ENCODE measurements around the gene FRMD3. TPM values are rescaled to one million over a fixed set of nuclear protein-coding genes. Genes with fewer than 3 reads are reported as not detected.

Gene FRMD3
- total and polyA plus RNA-seq, 7 donors, result 8.5 to 182 (median 38.7) TPM

GRCh38 chr9:83410701-83411100 lies 127.5 kb downstream of the FRMD3 start:
- ATAC-seq, result no peak
- intact Hi-C loops (cut with DNase I), result no loop called here
- no peak overlapping the region for H3K27ac ChIP-seq
- H3K9me3 ChIP-seq, result no peaks in the 10 kb centered on the region
- H3K27me3 ChIP-seq (ENCODE audit: insufficient read depth in 3 of 3, low read length in 2 of 3), result no peaks in the 10 kb centered on the region
- 93 to 97% (median 95%) methylated on average over 5 of the region's 5 CpGs for WGBS, 3 donors
- no peaks in the 10 kb centered on the region for H3K36me3 ChIP-seq (ENCODE audit: insufficient read depth in 1 of 2, low read depth in 1 of 2)
- no peak for TF ChIP-seq CTCF (IDR thresholded peaks at IDR 0.05)
- H3K4me1 ChIP-seq, result no peaks in the 10 kb centered on the region
- no peak for DNase-seq
- H3K4me3 ChIP-seq, result no peak overlapping the region

GRCh38 chr9:83406921-83407320 lies 131.3 kb downstream of the FRMD3 start:
- Histone ChIP-seq H3K9me3 (no peaks in the 10 kb centered on the region), H3K27me3 (ENCODE audit: insufficient read depth in 3 of 3, low read length in 2 of 3) (no peaks in the 10 kb centered on the region), H3K36me3 (ENCODE audit: insufficient read depth in 1 of 2, low read depth in 1 of 2) (no peaks in the 10 kb centered on the region), H3K4me1 (no peaks in the 10 kb centered on the region), H3K27ac (no peak overlapping the region), H3K4me3 (no peak overlapping the region)
- TF ChIP-seq CTCF (IDR thresholded peaks at IDR 0.05), result no peak
- intact Hi-C loops (cut with DNase I), result no loop called here
- 76 to 90% (median 90%) methylated on average over 3 of the region's 3 CpGs for WGBS, 3 donors
- ATAC-seq, result no peak
- no peak for DNase-seq

GRCh38 chr9:83405759-83406158 lies 132.4 kb downstream of the FRMD3 start:
- Histone ChIP-seq H3K27ac (no peak overlapping the region), H3K4me3 (no peak overlapping the region), H3K9me3 (no peaks in the 10 kb centered on the region), H3K4me1 (no peaks in the 10 kb centered on the region), H3K36me3 (ENCODE audit: insufficient read depth in 1 of 2, low read depth in 1 of 2) (no peaks in the 10 kb centered on the region), H3K27me3 (ENCODE audit: insufficient read depth in 3 of 3, low read length in 2 of 3) (no peaks in the 10 kb centered on the region)
- intact Hi-C loops (cut with DNase I), result no loop called here
- no peak for DNase-seq
- 63 to 70% (median 65%) methylated on average over 4 of the region's 4 CpGs for WGBS, 3 donors
- TF ChIP-seq CTCF (IDR thresholded peaks at IDR 0.05), result no peak
- no peak for ATAC-seq

GRCh38 chr9:83403527-83404238 lies 134.5 kb downstream of the FRMD3 start:
- Histone ChIP-seq H3K27ac (no peak overlapping the region), H3K36me3 (ENCODE audit: insufficient read depth in 1 of 2, low read depth in 1 of 2) (no peaks in the 10 kb centered on the region), H3K4me3 (no peak overlapping the region), H3K4me1 (no peaks in the 10 kb centered on the region), H3K27me3 (ENCODE audit: insufficient read depth in 3 of 3, low read length in 2 of 3) (no peaks in the 10 kb centered on the region), H3K9me3 (no peaks in the 10 kb centered on the region)
- TF ChIP-seq CTCF (IDR thresholded peaks at IDR 0.05), result no peak
- ATAC-seq, result no peak
- intact Hi-C loops (cut with DNase I), result no loop called here
- WGBS, 3 donors, result 58 to 66% (median 65%) methylated on average over 10 of the region's 10 CpGs
- no peak for DNase-seq
